Activated naive CD8-positive, alpha-beta T cell (primary cell): ENCODE data around the gene GOLGA6L10.
"Not testable (repeated sequence)": the region's sequence is repeated elsewhere in the genome, so short reads cannot be mapped to it uniquely, and the experiment has no call there.

ENCODE experiments used
- H3K27ac Mint-ChIP-seq: one replicate; pipeline ENCODE4 v1.8.0; 2021; ENCODE audit warnings: mixed read lengths
- H3K27me3 Mint-ChIP-seq: one replicate; pipeline ENCODE4 v1.8.0; 2021; ENCODE audit warnings: mixed read lengths
- H3K36me3 Mint-ChIP-seq: one replicate; pipeline ENCODE4 v1.8.0; 2021; ENCODE audit warnings: mixed read lengths
- H3K4me1 Mint-ChIP-seq: one replicate; pipeline ENCODE4 v1.8.0; 2021; ENCODE audit warnings: low read depth, mixed read lengths
- H3K4me3 Mint-ChIP-seq: one replicate; pipeline ENCODE4 v1.8.0; 2021; ENCODE audit warnings: mild to moderate bottlenecking, mixed read lengths
- H3K9me3 Mint-ChIP-seq: one replicate; pipeline ENCODE4 v1.8.0; 2021; ENCODE audit warnings: low read depth, mixed read lengths

GOLGA6L10 gene

DNA sequence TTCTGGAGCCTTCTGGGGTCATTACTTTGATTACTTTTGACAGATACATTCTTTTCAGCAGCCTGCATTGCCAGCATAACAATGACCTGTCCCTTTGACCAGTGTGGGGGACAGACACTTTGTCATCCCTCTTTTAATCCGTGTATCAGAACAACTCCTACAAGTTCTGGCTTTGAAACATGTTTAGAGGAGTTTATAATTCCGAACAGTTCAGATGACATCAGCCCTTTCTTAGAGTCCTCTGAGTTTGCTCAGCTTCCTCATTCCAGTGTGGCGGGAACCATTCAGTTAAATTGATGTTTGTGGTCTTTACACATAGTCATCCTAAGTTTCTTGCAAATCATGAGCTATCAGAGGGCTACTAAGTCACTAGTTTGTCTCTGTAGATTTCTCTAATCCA is 13.5 kb upstream of the GOLGA6L10 start:
- not testable (repeated sequence) for H3K36me3 Mint-ChIP-seq, H3K9me3 Mint-ChIP-seq, H3K4me1 Mint-ChIP-seq, H3K27ac Mint-ChIP-seq, H3K4me3 Mint-ChIP-seq, H3K27me3 Mint-ChIP-seq

DNA sequence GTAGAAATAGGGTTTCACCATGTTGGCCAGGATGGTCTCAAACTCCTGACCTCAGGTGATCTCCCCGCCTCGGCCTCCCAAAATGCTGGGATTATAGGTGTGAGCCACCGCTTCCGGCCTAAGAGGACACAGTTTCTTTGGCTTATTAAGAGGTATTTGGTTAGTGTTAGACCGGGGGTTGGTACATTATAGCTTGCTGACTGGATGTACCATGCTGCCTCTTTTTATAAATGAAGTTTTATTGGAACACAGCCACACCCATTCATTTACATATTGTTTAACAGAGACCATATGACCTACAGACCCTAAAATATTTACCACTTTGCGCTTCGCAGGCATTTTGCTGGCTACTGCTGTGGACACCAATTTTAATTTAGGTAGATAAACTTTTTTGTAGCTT is 11.3 kb upstream of the GOLGA6L10 start:
- not testable (repeated sequence) for H3K4me3 Mint-ChIP-seq, H3K27me3 Mint-ChIP-seq, H3K4me1 Mint-ChIP-seq, H3K9me3 Mint-ChIP-seq, H3K27ac Mint-ChIP-seq, H3K36me3 Mint-ChIP-seq

DNA sequence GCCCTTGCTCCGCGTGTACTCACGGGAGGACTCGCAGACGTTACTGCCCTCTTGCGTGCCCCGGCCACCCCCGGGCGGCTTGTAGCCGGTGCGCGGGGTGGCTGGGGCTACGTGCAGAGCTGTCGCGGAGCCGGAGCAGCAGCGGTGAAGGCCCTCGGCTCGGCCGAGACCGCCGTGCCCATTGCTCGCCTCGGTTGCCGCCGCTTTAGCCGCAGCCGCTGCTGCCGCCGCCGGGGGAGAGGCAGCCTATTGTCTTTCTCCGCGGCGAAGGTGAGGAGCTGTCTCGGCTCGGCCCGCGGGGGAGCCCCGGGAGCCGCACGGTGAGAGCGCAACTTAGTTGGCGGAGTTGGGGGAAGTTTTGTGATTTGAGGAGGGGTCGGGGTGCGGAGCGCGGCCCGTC is 5.8 kb upstream of the GOLGA6L10 start:
- not testable (repeated sequence) for H3K9me3 Mint-ChIP-seq, H3K27me3 Mint-ChIP-seq, H3K4me3 Mint-ChIP-seq, H3K4me1 Mint-ChIP-seq, H3K27ac Mint-ChIP-seq, H3K36me3 Mint-ChIP-seq

DNA sequence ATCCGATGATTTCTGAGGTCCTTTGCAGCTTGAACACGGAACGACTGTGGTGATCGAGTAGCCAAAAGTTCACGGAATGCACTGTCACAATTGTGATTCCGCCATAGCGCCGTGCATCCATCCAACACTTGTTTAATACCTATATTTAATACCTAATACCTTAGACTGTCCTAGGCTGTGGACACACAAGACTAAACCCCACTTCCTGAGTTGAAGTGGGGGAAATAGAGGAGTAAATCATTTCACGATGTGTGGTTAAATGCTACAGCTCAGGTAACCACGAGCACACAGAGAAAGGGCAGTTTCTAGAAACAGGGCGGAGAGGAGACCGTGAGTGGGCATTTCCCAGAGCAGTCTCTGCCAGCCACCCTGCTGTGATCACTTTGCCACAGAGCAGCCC is 5.3 kb upstream of the GOLGA6L10 start:
- not testable (repeated sequence) for H3K4me3 Mint-ChIP-seq, H3K4me1 Mint-ChIP-seq, H3K36me3 Mint-ChIP-seq, H3K27me3 Mint-ChIP-seq, H3K27ac Mint-ChIP-seq, H3K9me3 Mint-ChIP-seq

DNA sequence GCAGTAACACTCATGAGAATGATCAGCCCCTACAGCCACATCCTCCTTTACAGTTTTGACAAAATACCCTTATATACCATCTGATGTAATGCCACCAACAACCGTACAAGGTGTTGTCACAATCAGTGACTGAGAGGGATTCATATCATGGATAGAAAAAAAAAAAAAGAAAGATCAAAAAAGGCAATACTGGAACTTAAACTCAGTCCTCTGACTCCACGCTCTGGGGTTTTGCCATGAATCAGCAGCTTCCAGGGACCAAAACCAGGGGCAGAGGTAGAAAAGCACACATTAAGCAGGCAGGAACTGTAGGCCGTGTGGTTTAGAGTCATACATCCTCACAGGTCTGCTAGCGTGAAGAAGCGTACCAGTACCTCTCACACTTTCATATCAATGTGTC is 1.6 kb downstream of the GOLGA6L10 start:
- H3K4me1 Mint-ChIP-seq, H3K36me3 Mint-ChIP-seq, H3K9me3 Mint-ChIP-seq, H3K4me3 Mint-ChIP-seq, H3K27me3 Mint-ChIP-seq, H3K27ac Mint-ChIP-seq: not testable (repeated sequence)

DNA sequence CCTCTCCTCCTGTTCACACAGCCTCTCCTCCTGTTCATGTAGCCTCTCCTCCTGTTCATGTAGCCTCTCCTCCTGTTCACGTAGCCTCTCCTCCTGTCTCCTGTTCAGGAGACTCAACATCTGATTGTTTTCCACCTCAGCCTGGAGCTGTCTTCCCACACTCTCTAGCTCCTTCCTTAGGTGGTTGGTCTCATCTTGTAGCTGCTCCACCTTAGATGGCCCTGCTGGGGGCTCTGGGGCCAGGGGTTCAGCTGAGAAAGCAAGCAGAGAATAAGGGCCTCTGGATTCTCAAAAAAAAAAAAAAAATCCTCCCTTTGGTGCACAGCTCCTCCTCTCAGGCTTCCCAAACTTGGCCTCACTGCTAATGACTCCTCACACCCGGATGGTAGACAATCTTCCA is 4.1 kb downstream of the GOLGA6L10 start:
- H3K9me3 Mint-ChIP-seq, H3K4me3 Mint-ChIP-seq, H3K4me1 Mint-ChIP-seq, H3K36me3 Mint-ChIP-seq, H3K27me3 Mint-ChIP-seq, H3K27ac Mint-ChIP-seq: not testable (repeated sequence)

DNA sequence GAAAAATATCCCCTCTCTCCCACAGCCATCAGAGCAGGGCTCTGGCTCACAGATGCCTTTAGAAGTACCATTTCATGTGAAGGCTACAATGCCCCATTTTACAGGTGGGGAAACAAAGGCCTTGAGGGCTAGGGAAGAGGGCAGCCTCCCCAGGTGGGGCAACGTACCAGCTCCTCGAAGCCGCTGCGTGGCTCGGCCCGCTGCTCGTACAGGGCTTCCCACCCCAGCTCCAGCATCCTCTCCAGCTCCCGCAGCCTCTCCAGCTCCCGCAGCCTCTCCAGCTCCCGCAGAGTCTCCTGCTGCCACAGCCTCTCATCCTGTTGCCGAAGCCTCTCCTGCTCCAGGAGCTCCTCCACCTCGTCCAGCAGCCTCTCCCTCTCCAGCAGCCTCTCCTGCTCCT is 4.9 kb downstream of the GOLGA6L10 start:
- H3K27me3 Mint-ChIP-seq, H3K36me3 Mint-ChIP-seq, H3K27ac Mint-ChIP-seq, H3K4me3 Mint-ChIP-seq, H3K4me1 Mint-ChIP-seq, H3K9me3 Mint-ChIP-seq: not testable (repeated sequence)

DNA sequence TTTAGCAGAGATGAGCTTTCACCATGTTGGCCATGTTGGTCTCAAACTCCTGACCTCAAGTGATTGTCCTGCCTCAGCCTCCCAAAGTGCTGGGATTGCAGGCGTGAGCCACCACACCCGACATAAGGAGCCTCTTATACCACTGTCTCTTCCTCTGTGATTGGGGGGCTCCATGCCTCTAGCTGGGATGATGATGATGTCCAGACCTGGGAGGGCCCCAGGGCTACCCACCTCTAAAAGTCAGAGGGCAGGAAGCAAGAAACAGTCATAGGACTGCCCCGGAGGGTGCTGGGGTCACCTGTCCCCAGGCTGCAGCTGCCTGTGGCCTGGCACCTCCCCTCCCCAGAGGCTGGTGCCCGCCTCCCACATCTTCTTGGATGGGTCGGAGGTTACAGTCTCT is 5.4 kb downstream of the GOLGA6L10 start:
- H3K27ac Mint-ChIP-seq, H3K36me3 Mint-ChIP-seq, H3K27me3 Mint-ChIP-seq, H3K4me3 Mint-ChIP-seq, H3K9me3 Mint-ChIP-seq, H3K4me1 Mint-ChIP-seq: not testable (repeated sequence)

DNA sequence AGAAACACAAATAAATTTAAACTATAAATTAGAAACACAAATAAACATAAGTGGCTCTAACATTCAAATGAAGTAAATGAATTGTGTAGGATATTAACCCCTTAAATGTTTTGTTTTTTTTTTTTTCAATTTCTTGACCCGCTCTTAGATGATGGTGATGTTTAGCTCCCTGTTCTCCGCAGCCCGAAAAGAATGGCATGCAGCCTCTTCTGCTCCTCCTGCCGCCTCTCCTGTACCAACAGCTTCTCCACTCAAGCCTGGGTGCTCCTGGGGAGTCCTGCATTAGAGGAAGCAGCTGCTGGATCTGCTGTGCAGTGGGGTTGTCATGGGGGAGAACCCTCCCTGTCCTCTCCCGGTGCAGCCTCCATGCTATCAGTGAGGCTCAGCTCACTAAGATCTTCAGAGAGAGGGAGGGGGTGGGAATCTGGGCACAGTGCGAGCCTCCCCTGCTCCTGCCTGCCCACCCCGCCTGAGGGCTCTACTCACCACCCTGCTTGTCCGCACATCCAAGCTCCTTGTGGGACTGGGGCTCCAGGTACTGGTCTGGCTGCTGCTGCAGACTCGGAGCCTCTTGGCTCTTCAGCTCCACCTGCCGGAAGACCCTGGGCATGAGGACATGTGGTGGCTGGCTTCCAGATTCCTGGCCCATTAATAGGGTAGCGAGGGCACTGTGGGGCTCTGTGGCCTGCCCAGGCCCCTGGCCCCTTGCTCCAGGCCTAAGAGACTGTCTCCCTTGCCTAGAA is 6.5 kb downstream of the GOLGA6L10 start:
- not testable (repeated sequence) for H3K4me1 Mint-ChIP-seq, H3K9me3 Mint-ChIP-seq, H3K27ac Mint-ChIP-seq, H3K27me3 Mint-ChIP-seq, H3K36me3 Mint-ChIP-seq, H3K4me3 Mint-ChIP-seq

DNA sequence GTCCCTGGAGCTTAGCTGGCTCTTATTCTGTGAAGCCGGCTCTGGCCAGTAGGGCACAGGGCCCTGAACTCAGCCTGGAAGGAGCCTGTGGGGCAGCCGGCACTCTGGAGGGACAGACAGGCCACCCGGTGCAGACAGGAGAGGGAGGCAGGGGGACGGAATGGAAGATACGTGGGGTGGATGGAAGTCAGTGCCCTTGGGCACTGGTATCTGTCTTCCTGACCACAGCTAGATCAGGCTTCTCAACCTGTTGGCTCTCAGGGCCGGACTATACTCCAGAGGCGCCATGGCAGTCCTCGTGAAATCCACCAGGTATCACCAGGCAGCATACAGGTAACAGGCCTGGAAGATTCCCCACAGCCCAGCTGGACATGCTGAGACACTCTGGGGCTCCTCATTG is 10.7 kb downstream of the GOLGA6L10 start:
- H3K36me3 Mint-ChIP-seq, H3K27me3 Mint-ChIP-seq, H3K27ac Mint-ChIP-seq, H3K9me3 Mint-ChIP-seq, H3K4me1 Mint-ChIP-seq, H3K4me3 Mint-ChIP-seq: not testable (repeated sequence)

DNA sequence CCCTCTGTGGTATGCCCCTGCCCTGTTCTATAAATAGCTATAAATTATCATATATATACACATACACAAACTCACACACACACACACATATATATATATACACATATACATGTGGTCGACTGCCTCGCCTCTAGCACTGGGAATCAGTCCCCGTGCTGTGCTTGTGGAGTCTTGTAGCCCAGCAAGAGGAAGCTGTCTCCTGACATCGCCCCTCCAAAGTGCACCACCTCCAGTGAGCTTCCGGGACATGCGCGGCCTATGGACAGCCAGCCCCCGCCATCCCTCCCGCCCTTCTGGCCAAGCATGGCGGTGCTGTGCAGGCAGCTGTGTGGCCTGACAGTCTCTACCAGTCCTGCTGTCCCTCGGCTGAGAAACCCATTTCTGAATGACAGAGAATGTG is 11.2 kb downstream of the GOLGA6L10 start:
- H3K4me3 Mint-ChIP-seq, H3K27ac Mint-ChIP-seq, H3K4me1 Mint-ChIP-seq, H3K36me3 Mint-ChIP-seq, H3K27me3 Mint-ChIP-seq, H3K9me3 Mint-ChIP-seq: not testable (repeated sequence)

DNA sequence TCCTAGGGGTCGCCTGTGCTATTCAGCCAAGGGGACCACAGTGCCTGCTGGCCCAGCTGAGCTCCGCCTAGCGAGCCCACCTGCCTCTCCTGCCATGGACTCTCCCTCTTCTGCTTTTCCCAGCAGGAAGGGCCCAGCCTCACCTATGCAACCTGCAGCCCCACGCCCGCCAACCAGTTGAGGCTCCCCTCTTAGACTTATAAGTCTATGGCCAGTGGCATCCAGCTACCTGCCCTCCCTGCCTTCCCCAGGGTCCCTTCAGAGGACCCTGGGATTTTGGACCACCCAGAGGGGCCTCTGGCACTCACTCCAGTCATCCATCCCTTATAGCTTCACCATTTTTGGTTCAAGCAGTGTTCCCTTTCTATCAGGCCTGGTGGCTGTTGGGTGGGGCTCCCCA is 12.2 kb downstream of the GOLGA6L10 start:
- H3K36me3 Mint-ChIP-seq, H3K27me3 Mint-ChIP-seq, H3K4me3 Mint-ChIP-seq, H3K9me3 Mint-ChIP-seq, H3K27ac Mint-ChIP-seq, H3K4me1 Mint-ChIP-seq: not testable (repeated sequence)

DNA sequence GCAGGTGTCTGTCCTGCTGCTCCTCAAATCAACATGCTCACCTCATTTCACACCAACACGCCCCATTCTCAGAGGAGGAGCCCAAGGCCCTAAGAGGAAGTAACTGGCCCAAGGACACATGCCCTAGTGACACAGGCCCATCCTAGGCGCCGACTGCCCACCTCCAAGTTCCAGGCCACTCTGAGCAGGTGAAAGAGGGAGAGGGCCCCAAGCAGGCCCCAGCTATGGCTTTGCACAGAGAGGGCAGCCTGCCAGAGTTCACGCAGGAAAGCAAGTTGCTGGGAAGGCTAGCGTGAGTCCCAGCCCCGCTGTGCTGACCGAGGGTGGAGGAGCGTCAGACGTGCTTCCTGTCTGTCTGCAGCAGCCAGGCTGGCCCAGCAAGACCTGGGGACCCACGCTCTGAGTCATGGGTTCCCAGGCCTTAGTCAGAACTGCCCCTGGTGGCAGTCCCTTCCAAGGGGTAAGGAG is 13.1 kb downstream of the GOLGA6L10 start:
- H3K27ac Mint-ChIP-seq, H3K4me1 Mint-ChIP-seq, H3K36me3 Mint-ChIP-seq, H3K9me3 Mint-ChIP-seq, H3K27me3 Mint-ChIP-seq, H3K4me3 Mint-ChIP-seq: not testable (repeated sequence)

DNA sequence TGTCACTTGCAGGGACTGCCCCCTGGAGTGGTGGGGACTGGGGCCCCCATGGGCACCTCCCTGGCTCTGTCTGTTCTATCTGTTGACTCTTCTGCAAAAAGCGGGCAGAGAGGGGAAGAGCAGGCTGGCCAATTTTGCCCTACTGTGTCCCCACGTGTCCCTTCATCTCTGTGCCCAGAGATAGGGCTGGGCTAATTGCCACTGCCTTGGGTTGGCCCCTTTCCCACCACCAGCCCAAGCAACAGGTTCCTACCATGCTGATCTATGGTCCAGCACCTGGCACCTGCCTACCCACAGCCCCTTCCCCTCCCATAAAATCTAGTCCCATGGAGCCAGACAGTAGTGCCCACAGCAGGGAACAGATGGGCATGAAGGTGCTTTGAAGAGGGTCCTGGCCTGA is 14.3 kb downstream of the GOLGA6L10 start:
- not testable (repeated sequence) for H3K36me3 Mint-ChIP-seq, H3K4me3 Mint-ChIP-seq, H3K27ac Mint-ChIP-seq, H3K9me3 Mint-ChIP-seq, H3K27me3 Mint-ChIP-seq, H3K4me1 Mint-ChIP-seq

DNA sequence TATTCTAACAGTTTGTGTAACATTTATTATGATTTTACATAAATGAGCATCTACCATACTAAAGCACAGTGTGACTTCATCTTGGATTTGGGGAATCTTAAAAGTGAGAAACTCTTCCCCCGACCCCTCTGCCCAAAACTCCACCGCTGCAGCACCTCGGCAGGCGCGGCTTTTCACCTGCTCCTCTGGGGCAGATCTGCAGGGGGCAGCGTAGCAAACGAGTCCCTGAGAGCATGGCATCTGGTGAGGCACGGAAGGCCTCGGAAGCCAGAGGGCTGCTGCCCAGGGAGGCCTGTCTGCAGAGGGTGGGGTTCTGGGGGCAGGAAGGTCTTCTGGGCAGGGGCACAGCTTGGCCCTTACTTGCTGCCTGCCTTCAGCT is 14.7 kb downstream of the GOLGA6L10 start:
- not testable (repeated sequence) for H3K27ac Mint-ChIP-seq, H3K4me3 Mint-ChIP-seq, H3K9me3 Mint-ChIP-seq, H3K4me1 Mint-ChIP-seq, H3K27me3 Mint-ChIP-seq, H3K36me3 Mint-ChIP-seq

DNA sequence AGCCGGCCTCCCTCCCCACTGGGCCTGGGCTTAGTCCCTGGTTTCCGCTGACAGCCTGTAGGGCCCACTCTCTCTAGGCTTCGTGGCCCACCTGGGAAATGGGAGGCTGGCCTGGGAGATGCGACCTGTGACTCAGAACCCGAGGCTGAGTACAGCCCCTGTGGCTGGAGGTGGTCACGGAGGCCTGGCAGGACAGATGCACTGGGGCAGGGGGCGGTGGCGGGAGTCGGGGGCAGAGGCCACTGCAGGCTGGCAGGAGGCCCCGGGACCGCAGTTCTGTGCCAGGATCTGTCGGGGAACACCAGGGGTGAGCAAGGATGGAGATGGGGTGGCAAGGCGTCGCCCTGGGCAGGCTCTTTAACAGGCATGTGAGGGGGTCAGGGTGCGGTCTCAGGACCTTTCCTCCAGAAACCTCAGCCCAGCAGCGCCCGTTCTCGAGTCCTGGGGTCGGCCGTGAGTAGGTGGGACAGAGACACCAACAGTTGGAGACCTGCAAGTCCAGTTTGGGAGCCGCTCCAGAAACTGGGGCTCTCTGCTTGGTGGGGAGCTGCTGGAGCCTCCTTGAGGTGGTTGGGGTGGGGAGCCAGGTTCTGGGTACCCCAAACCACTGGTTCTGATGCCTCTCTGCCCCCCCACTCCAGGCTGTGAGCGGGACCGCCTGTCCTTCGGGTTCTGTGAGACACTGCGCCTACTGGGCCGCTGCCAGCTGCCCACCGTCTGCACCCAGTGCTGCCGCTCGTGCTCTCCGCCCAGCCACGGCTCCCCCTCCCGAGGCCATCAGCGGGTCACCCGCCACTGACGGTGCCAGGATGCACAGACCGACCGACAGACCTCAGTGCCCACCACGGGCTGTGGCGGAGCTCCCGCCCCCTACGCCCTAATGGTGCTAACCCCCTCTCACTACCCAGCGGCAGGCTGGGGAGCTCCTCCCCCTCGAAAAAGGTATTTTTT is 15.4 kb downstream of the GOLGA6L10 start:
- H3K4me3 Mint-ChIP-seq, H3K9me3 Mint-ChIP-seq, H3K4me1 Mint-ChIP-seq, H3K36me3 Mint-ChIP-seq, H3K27ac Mint-ChIP-seq, H3K27me3 Mint-ChIP-seq: not testable (repeated sequence)
